ENCODE data around the gene SLFN11. TPM values are rescaled to one million over a fixed set of nuclear protein-coding genes. Genes with fewer than 3 reads are reported as not detected.

The SLFN11 gene
- total RNA-seq, 1 donor from 2014 or later: 22.4 TPM

DNA sequence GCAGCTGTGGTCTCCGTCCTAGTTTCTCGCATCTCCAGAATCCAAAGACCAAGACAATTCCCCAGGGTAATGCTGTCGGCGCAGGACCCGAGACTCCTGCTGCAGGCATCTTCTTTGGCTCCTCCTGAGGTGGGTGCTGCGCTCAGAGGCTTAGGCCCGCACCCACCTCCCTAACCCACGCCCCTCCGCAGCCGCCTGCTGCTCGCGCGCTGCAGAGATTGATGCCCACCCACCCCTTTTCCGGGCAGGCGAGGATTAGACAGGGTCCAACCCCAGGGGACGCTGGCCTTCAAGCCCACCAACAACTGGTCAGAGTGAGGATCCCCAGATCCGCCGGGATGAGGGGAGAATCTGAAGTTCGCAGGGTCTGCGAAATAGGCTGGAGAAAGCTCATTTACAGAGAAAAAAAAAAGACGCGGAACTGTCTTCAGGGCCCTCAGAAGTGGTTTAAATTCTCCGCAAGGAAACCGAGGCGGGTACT, 27.9 kb downstream of the SLFN11 start:
- TF ChIP-seq, protein P1, sequence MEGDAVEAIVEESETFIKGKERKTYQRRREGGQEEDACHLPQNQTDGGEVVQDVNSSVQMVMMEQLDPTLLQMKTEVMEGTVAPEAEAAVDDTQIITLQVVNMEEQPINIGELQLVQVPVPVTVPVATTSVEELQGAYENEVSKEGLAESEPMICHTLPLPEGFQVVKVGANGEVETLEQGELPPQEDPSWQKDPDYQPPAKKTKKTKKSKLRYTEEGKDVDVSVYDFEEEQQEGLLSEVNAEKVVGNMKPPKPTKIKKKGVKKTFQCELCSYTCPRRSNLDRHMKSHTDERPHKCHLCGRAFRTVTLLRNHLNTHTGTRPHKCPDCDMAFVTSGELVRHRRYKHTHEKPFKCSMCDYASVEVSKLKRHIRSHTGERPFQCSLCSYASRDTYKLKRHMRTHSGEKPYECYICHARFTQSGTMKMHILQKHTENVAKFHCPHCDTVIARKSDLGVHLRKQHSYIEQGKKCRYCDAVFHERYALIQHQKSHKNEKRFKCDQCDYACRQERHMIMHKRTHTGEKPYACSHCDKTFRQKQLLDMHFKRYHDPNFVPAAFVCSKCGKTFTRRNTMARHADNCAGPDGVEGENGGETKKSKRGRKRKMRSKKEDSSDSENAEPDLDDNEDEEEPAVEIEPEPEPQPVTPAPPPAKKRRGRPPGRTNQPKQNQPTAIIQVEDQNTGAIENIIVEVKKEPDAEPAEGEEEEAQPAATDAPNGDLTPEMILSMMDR (IDR thresholded peaks at IDR 0.05): no peak
- Mint-ChIP-seq H3K9me3 (peaks cover 4% of the 10 kb centered on the region), H3K27me3 (no peaks in the 10 kb centered on the region), H3K36me3 (ENCODE audit: low read depth) (peaks cover 3% of the 10 kb centered on the region), H3K27ac (peak overlapping the region; percentile 79), H3K4me3 (peak overlapping the region; percentile 86), H3K4me1 (peaks cover 47% of the 10 kb centered on the region)
- ATAC-seq (ENCODE audit: low read depth) (no peak), DNase-seq (no peak)
- intact Hi-C loops (cut with micrococcal nuclease): no loop called here
- CTCF ChIA-PET: interaction anchor here (0.9 to 2.1 kb wide), 2 partner anchors 32 to 188 kb away, joined by 3 to 8 read pairs; no protein-coding TSS in a partner anchor
- POLR2A ChIA-PET: interaction anchor here (0.7 to 1.3 kb wide), 3 partner anchors 28 to 103 kb away, joined by 3 to 7 read pairs (median 4); partner anchors contain the start of genes SLFN11 and SLFN13

GRCh38 chr17:35344262-35344661, 29.2 kb downstream of the SLFN11 start:
- peaks cover 4% of the 10 kb centered on the region for H3K9me3 Mint-ChIP-seq
- H3K4me3 Mint-ChIP-seq: peak overlapping the region; percentile 36
- ChIA-PET POLR2A (no interaction called here), CTCF (no interaction called here)
- peaks cover 47% of the 10 kb centered on the region for H3K4me1 Mint-ChIP-seq
- no peaks in the 10 kb centered on the region for H3K27me3 Mint-ChIP-seq
- TF ChIP-seq, protein P1 (IDR thresholded peaks at IDR 0.05): no peak
- intact Hi-C loops (cut with micrococcal nuclease): no loop called here
- no peak for ATAC-seq (ENCODE audit: low read depth)
- H3K36me3 Mint-ChIP-seq (ENCODE audit: low read depth): peaks cover 3% of the 10 kb centered on the region
- DNase-seq: no peak
- H3K27ac Mint-ChIP-seq: no peak overlapping the region

- Mint-ChIP-seq H3K27ac (no peak overlapping the region), H3K4me1 (peaks cover 42% of the 10 kb centered on the region), H3K4me3 (peak overlapping the region; percentile 74), H3K27me3 (no peaks in the 10 kb centered on the region), H3K36me3 (ENCODE audit: low read depth) (peaks cover 3% of the 10 kb centered on the region), H3K9me3 (peaks cover 4% of the 10 kb centered on the region)
- TF ChIP-seq, protein P1 (IDR thresholded peaks at IDR 0.05): no peak
- DNase-seq (no peak), ATAC-seq (ENCODE audit: low read depth) (no peak)
- intact Hi-C loops (cut with micrococcal nuclease): no loop called here
- ChIA-PET CTCF (interaction anchor here (1.2 kb wide), 1 partner anchor 29 kb away, joined by 4 read pairs; no protein-coding TSS in a partner anchor), POLR2A (interaction anchor here (0.7 to 1.9 kb wide), 3 partner anchors 26 to 196 kb away, joined by 3 to 9 read pairs (median 3); partner anchors contain the start of gene SLFN11)
Measured at GRCh38 chr17:35342276-35342675, 31.1 kb downstream of the SLFN11 start.

- peak overlapping the region; percentile 83 for H3K27ac Mint-ChIP-seq
- peaks cover 3% of the 10 kb centered on the region for H3K36me3 Mint-ChIP-seq (ENCODE audit: low read depth)
- TF ChIP-seq, protein P1 (IDR thresholded peaks at IDR 0.05): no peak
- POLR2A ChIA-PET: interaction anchor here (1.1 to 1.9 kb wide), 2 partner anchors 27 to 197 kb away, joined by 3 to 9 read pairs; no protein-coding TSS in a partner anchor
- ATAC-seq (ENCODE audit: low read depth) (no peak), DNase-seq (peak; percentile 38)
- peaks cover 37% of the 10 kb centered on the region for H3K4me1 Mint-ChIP-seq
- H3K9me3 Mint-ChIP-seq: peaks cover 4% of the 10 kb centered on the region
- CTCF ChIA-PET: no interaction called here
- H3K27me3 Mint-ChIP-seq: no peaks in the 10 kb centered on the region
- peak overlapping the region; percentile 74 for H3K4me3 Mint-ChIP-seq
- intact Hi-C loops (cut with micrococcal nuclease): loop anchor here (1.0 kb wide), 6 partner anchors 27 to 198 kb away; no protein-coding TSS in a partner anchor
Measured at GRCh38 chr17:35341411-35341992, 31.9 kb downstream of the SLFN11 start.

- peaks cover 26% of the 10 kb centered on the region for H3K4me1 Mint-ChIP-seq
- H3K4me3 Mint-ChIP-seq: no peak overlapping the region
- H3K36me3 Mint-ChIP-seq (ENCODE audit: low read depth): peaks cover 3% of the 10 kb centered on the region
- ChIA-PET CTCF (no interaction called here), POLR2A (no interaction called here)
- intact Hi-C loops (cut with micrococcal nuclease): no loop called here
- ATAC-seq (ENCODE audit: low read depth) (no peak), DNase-seq (no peak)
- H3K9me3 Mint-ChIP-seq: peaks cover 4% of the 10 kb centered on the region
- H3K27ac Mint-ChIP-seq: no peak overlapping the region
- H3K27me3 Mint-ChIP-seq: no peaks in the 10 kb centered on the region
- TF ChIP-seq, protein P1 (IDR thresholded peaks at IDR 0.05): no peak
Measured at GRCh38 chr17:35338230-35338629, 35.2 kb downstream of the SLFN11 start.
